Fibroblast of the aortic adventitia (primary cell): ENCODE measurements around the gene ROR1. TPM values are rescaled to one million over a fixed set of nuclear protein-coding genes. Genes with fewer than 3 reads are reported as not detected.

Experiments
- DNase-seq: peaks from one replicate; pipeline ENCODE4 v3.0.0-alpha.2; 2010; ENCODE audit warnings: low read depth
- H3K4me3 ChIP-seq: 2 replicates; pipeline ENCODE4 v1.5.1; 2011; ENCODE audit warnings: low read depth, mild to moderate bottlenecking, control low read depth, low read length, moderate library complexity
- CTCF ChIP-seq: IDR thresholded peaks from 2 replicates; pipeline ENCODE4 v1.5.1; 2011; ENCODE audit warnings: mild to moderate bottlenecking, low read length, control low read depth, inconsistent platforms; ENCODE audit not compliant: insufficient read depth
- total RNA-seq: library from RNA; depleted of rRNA; stranded (reverse); fragments of >200 nt; gene quantifications from 2 replicates; pipeline ENCODE4 v1.2.3, GENCODE V29; 2012; ENCODE audit warnings: low replicate concordance

Gene ROR1
- total RNA-seq, 1 donor = 18.8 TPM

- H3K4me3 ChIP-seq = no peak overlapping the region
- TF ChIP-seq CTCF = no peak
- no peak for DNase-seq
Observed at GRCh38 chr1:63991685-63992084, 217.9 kb downstream of the ROR1 start.

GRCh38 chr1:64000021-64000420, 226.2 kb downstream of the ROR1 start:
- TF ChIP-seq CTCF = no peak
- DNase-seq = peak; percentile 34
- no peak overlapping the region for H3K4me3 ChIP-seq

GRCh38 chr1:64001038-64001437, 227.2 kb downstream of the ROR1 start:
- H3K4me3 ChIP-seq = no peak overlapping the region
- DNase-seq = no peak
- no peak for TF ChIP-seq CTCF

GRCh38 chr1:64004451-64005025, 230.7 kb downstream of the ROR1 start:
- TF ChIP-seq CTCF = no peak
- H3K4me3 ChIP-seq = no peak overlapping the region
- DNase-seq = no peak

- TF ChIP-seq CTCF = no peak
- no peak for DNase-seq
- H3K4me3 ChIP-seq = no peak overlapping the region
Observed at GRCh38 chr1:64005801-64006200, 232.0 kb downstream of the ROR1 start.

GRCh38 chr1:64006276-64007051, 232.6 kb downstream of the ROR1 start:
- no peak for TF ChIP-seq CTCF
- no peak overlapping the region for H3K4me3 ChIP-seq
- peak; percentile 67 for DNase-seq
